Left kidney (tissue), 2 donors: ENCODE measurements around the gene TSFM. TPM values are rescaled to one million over a fixed set of nuclear protein-coding genes. Genes with fewer than 3 reads are reported as not detected.
A peak's percentile ranks its signal among the peaks of the same experiment; 100 is the strongest.
"Not testable (repeated sequence)": the region's sequence is repeated elsewhere in the genome, so short reads cannot be mapped to it uniquely, and the experiment has no call there.

ENCODE experiments used
- DNase-seq: peaks from one replicate; pipeline ENCODE4 v3.0.0-alpha.2; 2013
- polyA plus RNA-seq: library from polyadenylated mRNA; unstranded; fragments of 120-200 nt; gene quantifications from one replicate; pipeline ENCODE4 v1.2.1, GENCODE V29; 2013; ENCODE audit not compliant: insufficient read length

Gene TSFM
- polyA plus RNA-seq, 1 donor, result 46.3 TPM

DNA sequence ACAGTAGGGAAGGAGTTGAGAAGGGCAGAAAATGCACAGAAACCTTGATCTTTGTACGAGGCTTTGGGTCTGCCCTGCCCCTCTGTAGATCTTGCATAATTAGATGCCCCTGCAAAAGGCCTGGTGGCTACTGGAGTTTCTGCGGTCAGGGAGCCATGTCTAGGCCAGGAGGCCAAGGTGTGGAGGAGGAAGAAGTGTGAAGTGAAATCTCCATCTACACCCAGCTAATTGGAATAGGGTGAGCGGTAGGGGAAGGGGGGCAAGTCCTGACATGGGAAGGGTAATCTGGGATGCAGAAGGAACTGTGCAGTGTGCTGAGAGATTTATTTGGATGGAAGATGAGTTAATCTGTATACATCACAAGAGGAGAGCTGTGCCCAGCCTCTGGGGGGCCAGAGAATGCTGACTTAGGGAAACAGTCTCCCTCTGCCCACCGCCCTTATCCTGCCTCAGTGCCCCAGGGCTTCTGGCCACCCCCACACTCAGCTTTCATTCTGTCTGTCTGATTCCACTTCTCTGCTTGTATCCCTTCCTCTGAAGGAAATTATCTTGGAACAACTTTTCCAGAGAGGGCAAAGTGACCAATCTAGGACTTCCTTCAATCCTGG, 21.1 kb upstream of the TSFM start:
- DNase-seq, result no peak

DNA sequence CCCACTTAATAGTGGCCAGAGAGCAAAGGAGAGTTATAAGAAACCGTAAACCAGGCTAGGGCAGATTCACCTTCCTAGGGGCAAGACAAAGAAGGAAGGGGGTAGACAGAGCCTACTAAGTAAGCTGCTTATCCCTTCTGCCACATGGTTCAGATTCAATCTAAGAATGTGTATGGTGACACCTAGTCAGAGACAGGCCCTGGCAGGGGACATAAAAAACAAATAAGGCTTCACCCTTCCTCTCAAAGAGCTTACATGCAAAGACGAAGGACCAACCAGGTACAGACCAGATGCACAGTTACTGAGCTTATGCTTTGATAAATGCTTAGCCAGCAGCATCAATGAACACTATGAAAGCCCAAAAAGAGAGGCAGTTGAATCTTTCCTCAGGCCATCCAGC, 20.1 kb upstream of the TSFM start:
- no peak for DNase-seq

GRCh38 chr12:57763881-57764661, 18.5 kb upstream of the TSFM start:
- no peak for DNase-seq

DNA sequence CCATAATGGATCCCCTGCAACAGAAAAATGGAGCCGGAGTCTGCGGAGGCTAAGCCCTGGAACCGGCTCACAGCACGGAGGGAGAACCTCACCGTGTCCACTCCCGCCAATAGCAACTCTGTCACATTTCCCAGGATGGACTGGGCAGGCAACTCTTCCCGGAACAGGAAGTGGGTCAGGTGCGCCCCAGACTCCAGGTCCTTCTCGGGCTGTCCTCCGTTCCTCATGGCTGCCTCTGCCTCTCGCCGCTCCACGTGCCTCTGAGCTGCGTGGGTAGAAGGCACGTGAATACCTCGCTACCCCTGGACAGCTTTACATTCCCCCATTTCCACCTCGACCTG, 18.0 kb upstream of the TSFM start:
- no peak for DNase-seq

- no peak for DNase-seq
Observed at GRCh38 chr12:57765003-57765697, 17.4 kb upstream of the TSFM start.

- DNase-seq, result no peak
Observed at GRCh38 chr12:57765698-57766463, 16.7 kb upstream of the TSFM start.

DNA sequence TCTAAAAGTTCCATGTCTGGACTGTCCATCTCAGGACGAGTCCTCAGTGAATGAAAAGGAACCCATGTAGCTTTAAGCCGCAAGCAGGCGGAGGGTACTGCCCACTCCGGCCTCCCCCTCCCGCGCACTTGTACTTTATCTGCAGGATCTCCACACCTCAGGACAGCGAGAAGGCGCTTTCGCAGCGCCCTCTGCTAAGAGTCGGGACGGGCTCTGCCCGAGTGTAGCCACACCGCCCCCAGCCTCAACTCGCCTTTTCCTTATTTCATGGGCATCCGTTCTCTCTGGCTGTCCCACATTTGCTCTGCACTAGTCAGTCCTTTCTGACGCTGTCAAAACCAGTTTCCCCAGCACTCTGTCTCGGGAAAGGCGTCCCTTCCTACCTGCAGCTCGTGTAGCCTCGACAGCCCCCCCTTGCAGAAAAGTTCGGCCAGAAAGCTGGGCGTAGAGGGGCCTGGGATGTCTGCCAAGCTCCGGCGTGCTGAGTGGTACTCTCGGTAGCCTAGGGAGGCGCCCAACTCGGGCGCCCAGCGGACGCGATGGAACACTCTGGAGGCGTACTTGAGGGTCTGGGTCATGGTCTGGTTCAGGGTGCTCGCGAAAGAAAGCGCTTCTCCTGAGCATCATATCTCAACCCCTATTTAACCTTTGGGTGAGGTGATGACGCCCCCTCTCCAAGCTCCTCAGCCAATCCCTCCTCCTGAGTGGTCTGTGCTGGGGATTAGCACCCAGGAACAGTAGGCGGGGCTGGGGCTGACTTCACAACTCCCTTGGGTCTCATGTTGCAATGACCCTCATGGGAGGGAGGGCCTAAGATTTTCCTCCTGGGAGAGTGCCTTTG, 15.9 kb upstream of the TSFM start, which contains the start of gene CYP27B1:
CYP27B1 (minus strand) TSS at position 615 of the 841 bp plus-strand sequence; CDS start at position 578, 37 bp downstream.
- DNase-seq, result no peak

GRCh38 chr12:57767305-57767698, 15.3 kb upstream of the TSFM start:
- no peak for DNase-seq

DNA sequence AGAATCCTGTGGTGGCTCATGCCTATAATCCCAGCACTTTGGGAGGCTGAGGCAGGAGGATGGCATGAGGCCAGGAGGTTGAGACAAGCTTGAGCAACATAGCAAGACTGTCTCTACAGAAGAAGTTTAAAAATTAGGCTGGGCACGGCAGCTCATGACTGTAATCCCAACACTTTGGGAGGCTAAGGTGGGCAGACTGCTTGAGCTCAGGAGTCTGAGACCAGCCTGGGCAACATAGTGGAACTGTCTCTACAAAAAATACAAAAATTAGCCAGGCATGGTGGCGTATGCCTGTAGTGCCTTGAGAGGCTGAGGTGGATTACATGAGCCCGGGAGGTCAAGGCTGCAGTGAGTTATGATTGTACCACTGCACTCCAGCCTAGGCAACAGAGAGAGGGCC, 14.7 kb upstream of the TSFM start:
- no peak for DNase-seq

GRCh38 chr12:57769594-57769993, 13.0 kb upstream of the TSFM start:
- DNase-seq, result no peak

GRCh38 chr12:57770734-57771133, 11.9 kb upstream of the TSFM start:
- DNase-seq, result no peak

GRCh38 chr12:57771236-57771872, 11.2 kb upstream of the TSFM start:
- peak; percentile 91 for DNase-seq

DNA sequence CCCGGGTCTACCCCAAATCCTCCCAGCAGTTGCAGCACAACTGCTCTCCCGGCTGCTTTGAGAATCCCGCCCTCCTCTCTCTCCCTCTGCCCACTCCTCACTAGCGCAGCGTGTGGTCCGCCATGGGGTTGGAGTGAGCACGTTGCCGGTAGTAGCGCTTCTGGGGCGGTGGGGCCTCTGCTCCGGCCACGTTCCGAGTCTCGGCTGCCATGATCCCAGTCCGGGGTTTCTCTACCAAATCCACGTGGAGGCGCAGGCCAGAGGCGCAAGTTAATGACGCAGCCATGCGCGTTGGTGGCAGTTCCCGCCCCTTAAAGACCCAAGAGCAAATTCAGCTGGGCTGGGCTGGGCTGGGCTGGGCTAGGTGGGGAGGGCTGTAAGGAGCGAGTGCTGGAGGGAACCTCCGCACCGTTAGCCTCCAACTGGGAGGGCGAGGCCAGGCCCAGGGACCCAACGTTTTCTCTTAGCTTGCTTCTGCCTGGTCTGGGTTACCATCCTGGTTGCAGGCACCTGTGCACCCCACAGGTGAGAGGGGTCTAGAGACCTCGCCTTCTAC, 10.6 kb upstream of the TSFM start, which contains the start of gene METTL1:
METTL1 (minus strand) TSS at position 233 of the 556 bp plus-strand sequence; CDS start at position 211, 22 bp downstream.
- DNase-seq, result peak; percentile 96

DNA sequence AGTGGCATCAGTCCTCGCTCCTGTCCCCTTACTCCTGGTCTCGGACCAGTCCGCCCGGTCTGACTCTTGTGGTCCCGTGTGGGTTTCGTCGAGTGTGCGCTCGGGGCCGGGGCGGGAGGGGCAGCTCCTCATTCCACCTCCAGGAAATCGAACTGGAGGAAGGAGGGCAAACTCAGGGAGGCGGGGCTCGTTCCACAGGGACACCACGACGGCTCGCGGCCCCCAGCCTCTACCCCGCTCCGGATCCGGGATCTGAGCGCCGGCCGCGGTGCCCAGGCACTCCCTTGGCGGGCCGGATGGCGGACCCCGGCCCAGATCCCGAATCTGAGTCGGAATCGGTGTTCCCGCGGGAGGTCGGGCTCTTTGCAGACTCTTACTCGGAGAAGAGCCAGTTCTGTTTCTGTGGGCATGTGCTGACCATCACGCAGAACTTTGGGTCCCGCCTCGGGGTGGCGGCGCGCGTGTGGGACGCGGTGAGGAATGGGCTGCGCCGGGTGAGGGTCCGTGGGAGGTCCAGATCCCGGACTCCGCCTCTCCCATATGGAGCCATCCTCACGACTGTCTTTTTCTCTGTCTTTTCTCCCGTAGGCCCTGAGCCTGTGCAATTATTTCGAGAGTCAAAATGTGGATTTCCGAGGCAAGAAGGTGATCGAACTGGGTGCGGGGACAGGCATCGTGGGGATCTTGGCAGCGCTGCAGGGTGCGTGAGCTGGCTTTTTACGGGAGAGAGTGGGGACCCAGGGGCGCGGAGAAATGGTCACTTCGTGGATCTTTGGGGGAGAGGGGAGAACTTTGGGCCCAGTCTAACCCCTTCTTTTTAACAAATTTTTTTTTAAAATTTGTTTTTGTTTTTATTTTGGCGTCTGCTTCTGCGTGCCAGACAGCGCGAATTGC, 9.9 kb upstream of the TSFM start, which contains the start of gene EEF1AKMT3:
EEF1AKMT3 (plus strand) TSS at position 186 of the 894 bp plus-strand sequence; CDS start at position 297, 111 bp downstream.
- no peak for DNase-seq

DNA sequence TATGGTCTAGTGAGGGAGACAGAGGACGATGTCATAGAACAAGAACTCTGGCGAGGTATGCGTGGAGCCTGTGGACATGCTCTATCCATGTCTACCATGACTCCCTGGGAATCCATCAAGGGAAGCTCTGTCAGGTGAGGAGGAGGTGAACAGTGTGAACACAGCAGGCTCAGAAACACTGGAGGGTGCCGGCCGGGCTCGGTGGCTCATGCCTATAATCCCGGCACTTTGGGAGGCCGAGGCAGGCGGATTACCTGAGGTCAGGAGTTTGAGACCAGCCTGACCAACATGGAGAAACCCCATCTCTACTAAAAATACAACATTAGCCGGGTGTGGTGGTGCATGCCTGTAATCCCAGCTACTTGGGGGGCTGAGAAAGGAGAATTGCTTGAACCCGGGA, 8.0 kb upstream of the TSFM start:
- DNase-seq, result not testable (repeated sequence)

GRCh38 chr12:57775044-57775443, 7.5 kb upstream of the TSFM start:
- DNase-seq, result no peak

- DNase-seq, result no peak
Observed at GRCh38 chr12:57775563-57776246, 6.9 kb upstream of the TSFM start.

DNA sequence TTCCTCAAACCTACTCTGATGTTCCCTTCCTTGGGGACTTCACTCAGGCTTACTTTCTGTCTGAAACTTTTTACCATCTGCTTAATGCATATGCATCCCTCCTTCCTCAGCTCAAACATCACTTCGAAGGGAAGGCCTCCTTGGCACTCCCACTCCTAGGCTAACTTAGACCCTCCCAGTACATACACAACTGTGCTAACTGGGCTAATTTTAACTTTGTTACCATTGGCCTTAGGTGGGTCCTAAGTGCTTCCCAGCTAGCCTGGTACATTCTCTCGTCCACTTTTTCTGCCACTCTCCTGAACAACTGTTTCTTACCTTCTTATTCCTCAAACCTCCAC, 6.4 kb upstream of the TSFM start:
- DNase-seq, result no peak

DNA sequence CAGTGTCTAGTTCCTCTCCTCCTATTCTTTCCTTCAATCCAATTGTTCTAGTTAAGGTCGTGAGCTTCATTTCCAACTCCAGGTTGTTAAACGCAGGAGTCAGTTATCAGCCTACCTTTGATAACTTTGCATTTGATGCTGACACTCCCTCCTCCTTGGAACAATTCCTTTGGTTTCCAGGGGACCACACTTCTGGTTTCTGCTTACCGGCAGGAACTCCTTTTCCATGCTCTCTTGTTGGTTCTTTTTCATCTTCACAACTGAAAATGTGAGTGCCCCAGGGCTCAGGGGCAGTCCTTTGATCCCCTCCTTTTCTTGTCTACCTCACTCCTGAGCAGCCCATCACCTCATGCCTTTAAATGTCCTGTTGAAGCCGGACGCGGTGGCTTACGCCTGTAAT, 5.2 kb upstream of the TSFM start:
- DNase-seq, result no peak
